IMR-90 (cell line): ENCODE results near the gene MLLT3. TPM values are rescaled to one million over a fixed set of nuclear protein-coding genes. Genes with fewer than 3 reads are reported as not detected.

ENCODE experiments used
- ATAC-seq: fragments of 200-7000 bp; cut with Tn5 transposase; 2 replicates; pipeline ENCODE4 v1.9.1; 2020; ENCODE audit warnings: low read depth, mild to moderate bottlenecking, moderate library complexity
- BruUV-seq: library from RNA; stranded (reverse); fragments of 400-500 nt; replicated peaks from 2 replicates; lab custom pipeline; 2021; lab: Mats Ljungman, UMichigan
- CTCF ChIA-PET: fragments of 300-600 bp; formaldehyde crosslinking; extraction: SDS; loops from one replicate; lab custom pipeline; 2021; ENCODE audit warnings: antibody characterized with exemption; lab: Yijun Ruan, JAX
- POLR2A ChIA-PET: fragments of 300-600 bp; sonication (Branson Sonifier 250); formaldehyde crosslinking; loops from one replicate; lab custom pipeline; 2022; ENCODE audit warnings: antibody characterized with exemption; ENCODE audit not compliant: unreplicated experiment; lab: Charles Lee
- DNase-seq: peaks from one replicate; pipeline ENCODE4 v3.0.0; 2013
- H2AFZ ChIP-seq: replicated peaks from 2 replicates; pipeline ENCODE3; 2013; ENCODE audit warnings: low read length, mild to moderate bottlenecking; ENCODE audit not compliant: poor library complexity
- H2AK5ac ChIP-seq: 2 replicates; pipeline ENCODE4 v1.6.1; 2013; ENCODE audit warnings: low read depth, low read length, inconsistent platforms
- H2AK9ac ChIP-seq: replicated peaks from 2 replicates; pipeline ENCODE3; 2013; ENCODE audit warnings: mild to moderate bottlenecking, low read depth, low read length, moderate library complexity; ENCODE audit not compliant: poor library complexity
- H2BK120ac ChIP-seq: 2 replicates; pipeline ENCODE4 v1.6.1; 2013; ENCODE audit warnings: low read depth, low read length, inconsistent platforms
- H2BK15ac ChIP-seq: 3 replicates; pipeline ENCODE4 v1.6.1; 2013; ENCODE audit warnings: low read depth, low read length, inconsistent platforms
- H2BK20ac ChIP-seq: 2 replicates; pipeline ENCODE4 v1.6.1; 2013; ENCODE audit warnings: low read depth, mild to moderate bottlenecking, inconsistent platforms, low read length, moderate library complexity
- H2BK5ac ChIP-seq: 2 replicates; pipeline ENCODE4 v1.6.1; 2013; ENCODE audit warnings: mild to moderate bottlenecking, low read depth, low read length, inconsistent platforms; ENCODE audit not compliant: poor library complexity, severe bottlenecking
- H3K14ac ChIP-seq: replicated peaks from 2 replicates; pipeline ENCODE4 v1.6.1; 2013; ENCODE audit warnings: low read depth, low read length, inconsistent platforms
- H3K18ac ChIP-seq: 2 replicates; pipeline ENCODE4 v1.6.1; 2013; ENCODE audit warnings: low read depth, low read length, control low read depth
- H3K23ac ChIP-seq: 2 replicates; pipeline ENCODE4 v1.6.1; 2013; ENCODE audit warnings: low read depth, low read length, inconsistent platforms
- H3K27ac ChIP-seq: 2 replicates; pipeline ENCODE4 v1.5.1; 2013; ENCODE audit warnings: mild to moderate bottlenecking, control low read depth, low read length; ENCODE audit not compliant: insufficient read depth
- H3K27me3 ChIP-seq: 2 replicates; pipeline ENCODE4 v1.6.1; 2013; ENCODE audit warnings: low read length; ENCODE audit not compliant: control insufficient read depth, insufficient read depth
- H3K36me3 ChIP-seq: 2 replicates; pipeline ENCODE4 v1.6.1; 2013; ENCODE audit warnings: low read length, mixed read lengths; ENCODE audit not compliant: control insufficient read depth, insufficient read depth
- H3K4ac ChIP-seq: 2 replicates; pipeline ENCODE4 v1.6.1; 2013; ENCODE audit warnings: low read depth, low read length, inconsistent platforms
- H3K4me1 ChIP-seq: 2 replicates; pipeline ENCODE4 v1.6.1; 2013; ENCODE audit warnings: low read length, mixed read lengths; ENCODE audit not compliant: control insufficient read depth, insufficient read depth
- H3K4me2 ChIP-seq: 2 replicates; pipeline ENCODE4 v1.6.1; 2013; ENCODE audit warnings: low read depth, mild to moderate bottlenecking, control low read depth, low read length, moderate library complexity
- H3K4me3 ChIP-seq: 2 replicates; pipeline ENCODE4 v1.5.1; 2013; ENCODE audit warnings: low read depth, mild to moderate bottlenecking, control low read depth, low read length, moderate library complexity; ENCODE audit not compliant: insufficient read depth
- H3K56ac ChIP-seq: 2 replicates; pipeline ENCODE4 v1.6.1; 2013; ENCODE audit warnings: low read length, inconsistent platforms; ENCODE audit not compliant: insufficient read depth; ENCODE audit errors: extremely low read depth
- H3K79me1 ChIP-seq, 2 experiments: 2 replicates each; pipeline ENCODE4 v1.6.1; 2013; ENCODE audit warnings: low read length in 2 of 2, inconsistent platforms in 1 of 2, low read depth in 1 of 2
- H3K9ac ChIP-seq: 2 replicates; pipeline ENCODE4 v1.6.1; 2013; ENCODE audit warnings: low read depth, low read length, control low read depth
- H3K9me1 ChIP-seq: 2 replicates; pipeline ENCODE4 v1.6.1; 2013; ENCODE audit warnings: low read length, inconsistent platforms; ENCODE audit not compliant: insufficient read depth
- H3K9me3 ChIP-seq: 2 replicates; pipeline ENCODE4 v1.6.1; 2013; ENCODE audit warnings: low read length; ENCODE audit not compliant: control insufficient read depth, insufficient read depth
- H4K20me1 ChIP-seq: 2 replicates; pipeline ENCODE4 v1.6.1; 2013; ENCODE audit warnings: low read length, inconsistent platforms; ENCODE audit not compliant: insufficient read depth
- H4K5ac ChIP-seq: 2 replicates; pipeline ENCODE4 v1.6.1; 2013; ENCODE audit warnings: mild to moderate bottlenecking, low read depth, low read length, control low read depth
- H4K8ac ChIP-seq, 2 experiments: 2 replicates each; pipeline ENCODE4 v1.6.1; 2013; ENCODE audit warnings: low read depth in 2 of 2, low read length in 2 of 2, control low read depth in 1 of 2, inconsistent platforms in 1 of 2
- H4K91ac ChIP-seq: 2 replicates; pipeline ENCODE4 v1.6.1; 2013; ENCODE audit warnings: low read depth, low read length, inconsistent platforms; ENCODE audit not compliant: insufficient read depth
- BHLHE40 ChIP-seq: fragments of 150-350 bp; IDR thresholded peaks from 2 replicates; pipeline ENCODE4 v1.6.1; 2016; ENCODE audit warnings: mild to moderate bottlenecking, low read depth, low read length
- CEBPB ChIP-seq: IDR thresholded peaks from 2 replicates; pipeline ENCODE4 v1.6.1; 2012; ENCODE audit warnings: low read depth, low read length, improper control_type of control experiment
- CHD1 ChIP-seq: IDR thresholded peaks from 2 replicates; pipeline ENCODE4 v1.6.1; 2012; ENCODE audit warnings: low read depth, low read length, improper control_type of control experiment
- CTCF ChIP-seq: conservative IDR thresholded peaks from 2 replicates; pipeline ENCODE4 v1.5.1; 2012; ENCODE audit warnings: mild to moderate bottlenecking, low read depth, low read length, improper control_type of control experiment
- ELK1 ChIP-seq: fragments of 150-350 bp; IDR thresholded peaks from 2 replicates; pipeline ENCODE4 v1.6.1; 2016; ENCODE audit warnings: low read depth, mild to moderate bottlenecking, low read length, moderate library complexity, borderline replicate concordance
- MAFK ChIP-seq: IDR thresholded peaks from 2 replicates; pipeline ENCODE4 v1.6.1; 2012; ENCODE audit warnings: low read depth, low read length, improper control_type of control experiment
- NFE2L2 ChIP-seq: fragments of 150-350 bp; IDR thresholded peaks from 2 replicates; pipeline ENCODE4 v1.6.1; 2016; ENCODE audit warnings: low read depth, mild to moderate bottlenecking, low read length
- POLR2A ChIP-seq: IDR thresholded peaks from 2 replicates; pipeline ENCODE4 v1.6.1; 2012; ENCODE audit warnings: mild to moderate bottlenecking, low read depth, low read length
- RCOR1 ChIP-seq: IDR thresholded peaks from 2 replicates; pipeline ENCODE4 v1.6.1; 2012; ENCODE audit warnings: mild to moderate bottlenecking, low read length, improper control_type of control experiment; ENCODE audit not compliant: insufficient replicate concordance
- RFX5 ChIP-seq: IDR thresholded peaks from 2 replicates; pipeline ENCODE4 v1.8.0; 2012; ENCODE audit warnings: low read depth, mild to moderate bottlenecking, low read length, moderate library complexity
- USF2 ChIP-seq: fragments of 150-350 bp; IDR thresholded peaks from 2 replicates; pipeline ENCODE4 v1.6.1; 2017; ENCODE audit warnings: mild to moderate bottlenecking, antibody characterized with exemption, low read length, low read depth
- WGBS, 2 experiments: methylation state at CpG; one replicate each; pipeline versions ENCODE4 v1.1.5 to v1.1.7; 2013; ENCODE audit warnings: missing lambda C conversion rate in 2 of 2; ENCODE audit not compliant: insufficient read length in 1 of 2; ENCODE audit errors: extremely low coverage in 2 of 2; 5-methylcytosine and 5-hydroxymethylcytosine counted together
- dilution Hi-C: fragments of 300-500 bp; cut with HindIII; formaldehyde crosslinking; loops from one replicate; pipeline ENCODE4 v1.14.3; 2018; ENCODE audit warnings: low sequenced_read_pairs; ENCODE audit not compliant: unreplicated experiment
- in situ Hi-C: fragments of 300-500 bp; cut with MboI; formaldehyde crosslinking; loops from 3 replicates; pipeline ENCODE4 v1.14.3; 2019; ENCODE audit warnings: low sequenced_read_pairs, inconsistent platforms, mixed read lengths
- intact Hi-C: fragments of 100-400 bp; cut with micrococcal nuclease; formaldehyde crosslinking; loops from 2 replicates; pipeline ENCODE4 v1.10.0; 2022
- polyA plus RNA-seq, 3 experiments: library from polyadenylated mRNA; depleted of rRNA; stranded (reverse); fragments of >200 nt; gene quantifications; 2 replicates each; pipeline ENCODE4 v1.2.3, GENCODE V29; 2012; ENCODE audit warnings: low replicate concordance in 1 of 3
- total RNA-seq: library from RNA; depleted of rRNA; stranded (reverse); fragments of >200 nt; gene quantifications from 2 replicates; pipeline ENCODE4 v1.2.3, GENCODE V29; 2012

MLLT3 gene
- total and polyA plus RNA-seq, 2 of the 4 experiments (the other 2 are of a cell fraction) = 10.4 to 21.1 TPM

- no peak for TF ChIP-seq CHD1
- no peak for TF ChIP-seq NFE2L2
- TF ChIP-seq RCOR1 = no peak
- TF ChIP-seq ELK1 = no peak
- TF ChIP-seq CTCF = no peak
- TF ChIP-seq POLR2A = no peak
- TF ChIP-seq RFX5 = no peak
- TF ChIP-seq USF2 = no peak
- no peak for TF ChIP-seq CEBPB
- TF ChIP-seq BHLHE40 = no peak
- TF ChIP-seq MAFK = no peak
- H3K4me2 ChIP-seq = no peak overlapping the region
- WGBS, 2 experiments = no CpG with 5 or more reads among the region's 5 CpGs
- H3K27ac ChIP-seq = no peak overlapping the region
- ChIA-PET POLR2A (no interaction called here), CTCF (no interaction called here)
- no peak overlapping the region for H4K91ac ChIP-seq
- no peak overlapping the region for H2BK15ac ChIP-seq
- peaks cover 8% of the 10 kb centered on the region for H3K9me3 ChIP-seq
- intact Hi-C loops = no loop called here
- H3K18ac ChIP-seq = no peak overlapping the region
- H2AK9ac ChIP-seq = no peak overlapping the region
- H3K4me1 ChIP-seq = peaks cover 6% of the 10 kb centered on the region
- peaks cover 3 to 20% of the 10 kb centered on the region in 2 experiments; a peak in 3 of 4 replicates for H3K79me1 ChIP-seq
- DNase-seq = no peak
- H2BK5ac ChIP-seq = no peak overlapping the region
- H2AFZ ChIP-seq = no peak overlapping the region
- H4K20me1 ChIP-seq = no peaks in the 10 kb centered on the region; the same call in 1 of the 2 replicates
- no peak overlapping the region for H4K5ac ChIP-seq
- no peak overlapping the region for H3K14ac ChIP-seq
- H3K9me1 ChIP-seq = no peaks in the 10 kb centered on the region; the same call in 1 of the 2 replicates
- no peak overlapping the region for H3K4me3 ChIP-seq
- H3K9ac ChIP-seq = no peak overlapping the region
- no peaks in the 10 kb centered on the region for H3K36me3 ChIP-seq
- no peak overlapping the region for H2AK5ac ChIP-seq
- dilution Hi-C loops = no loop called here
- in situ Hi-C loops = no loop called here
- H3K27me3 ChIP-seq = no peaks in the 10 kb centered on the region
- no TSS peak for BruUV-seq
- H2BK120ac ChIP-seq = no peak overlapping the region
- ATAC-seq = no peak
- H2BK20ac ChIP-seq = no peak overlapping the region
- no peak overlapping the region for H3K4ac ChIP-seq
- no peak overlapping the region for H4K8ac ChIP-seq
- no peak overlapping the region for H3K56ac ChIP-seq
- no peak overlapping the region for H3K23ac ChIP-seq
Measured at GRCh38 chr9:20540169-20540863, 82.0 kb downstream of the MLLT3 start.
